HUES64 (cell line): ENCODE results near the gene BMF.

Experiments
- H3K27ac ChIP-seq: 2 replicates; pipeline ENCODE4 v1.7.0; 2013; ENCODE audit warnings: low read depth, low read length, inconsistent platforms
- H3K27me3 ChIP-seq: 2 replicates; pipeline ENCODE4 v1.6.1; 2013; ENCODE audit warnings: mild to moderate bottlenecking, low read length; ENCODE audit not compliant: insufficient read depth
- H3K36me3 ChIP-seq: 2 replicates; pipeline ENCODE4 v1.6.1; 2013; ENCODE audit warnings: mild to moderate bottlenecking, low read length; ENCODE audit not compliant: insufficient read depth
- H3K4me1 ChIP-seq: 2 replicates; pipeline ENCODE4 v1.6.1; 2013; ENCODE audit warnings: mild to moderate bottlenecking, low read length, moderate library complexity; ENCODE audit not compliant: insufficient read depth
- H3K4me3 ChIP-seq: 2 replicates; pipeline ENCODE4 v1.5.1; 2013; ENCODE audit warnings: mild to moderate bottlenecking, low read length, moderate library complexity
- H3K9ac ChIP-seq: 2 replicates; pipeline ENCODE4 v1.6.1; 2013; ENCODE audit warnings: mild to moderate bottlenecking, low read depth, low read length
- H3K9me3 ChIP-seq: 2 replicates; pipeline ENCODE4 v1.6.1; 2013; ENCODE audit warnings: low read depth, low read length; ENCODE audit not compliant: insufficient read depth
- WGBS: fragments of 150-250, 120-280 bp; methylation state at CpG from one replicate; pipeline ENCODE4 v1.1.7; 2013; ENCODE audit warnings: missing lambda C conversion rate; 5-methylcytosine and 5-hydroxymethylcytosine counted together

BMF gene

GRCh38 chr15:40092979-40093869 is 15.5 kb downstream of the BMF start:
- no peaks in the 10 kb centered on the region for H3K9me3 ChIP-seq
- WGBS, result 64% methylated on average over 20 of the region's 20 CpGs
- peak overlapping the region; percentile 27; the same call in 1 of the 2 replicates for H3K9ac ChIP-seq
- H3K27me3 ChIP-seq, result no peaks in the 10 kb centered on the region
- H3K4me1 ChIP-seq, result peaks cover 76% of the 10 kb centered on the region
- peak overlapping the region; percentile 83 for H3K27ac ChIP-seq
- no peak overlapping the region for H3K4me3 ChIP-seq
- 0 out of 2 replicates have a peak, but pooled peaks cover 6% of the 10 kb centered on the region for H3K36me3 ChIP-seq

- WGBS, result 49% methylated on average over 11 of the region's 11 CpGs
- H3K27me3 ChIP-seq, result no peaks in the 10 kb centered on the region
- H3K4me1 ChIP-seq, result peaks cover 76% of the 10 kb centered on the region
- H3K9me3 ChIP-seq, result no peaks in the 10 kb centered on the region
- peak overlapping the region; percentile 83 for H3K27ac ChIP-seq
- H3K9ac ChIP-seq, result peak overlapping the region; percentile 27; the same call in 1 of the 2 replicates
- H3K4me3 ChIP-seq, result no peak overlapping the region; the same call in 1 of the 2 replicates
- H3K36me3 ChIP-seq, result 0 out of 2 replicates have a peak, but pooled peaks cover 6% of the 10 kb centered on the region
These were observed 16.3 kb downstream of the BMF start for GRCh38 chr15:40092256-40092978.

GRCh38 chr15:40091861-40092255 is 16.8 kb downstream of the BMF start:
- Histone ChIP-seq H3K4me1 (peaks cover 77% of the 10 kb centered on the region), H3K27ac (peak overlapping the region; percentile 83; the same call in 1 of the 2 replicates), H3K27me3 (no peaks in the 10 kb centered on the region), H3K36me3 (0 out of 2 replicates have a peak, but pooled peaks cover 6% of the 10 kb centered on the region), H3K9me3 (no peaks in the 10 kb centered on the region), H3K4me3 (no peak overlapping the region; the same call in 1 of the 2 replicates), H3K9ac (peak overlapping the region; percentile 8; the same call in 1 of the 2 replicates)
- 3% methylated on average over 2 of the region's 6 CpGs for WGBS

- H3K9me3 ChIP-seq, result no peaks in the 10 kb centered on the region
- H3K4me1 ChIP-seq, result peaks cover 72% of the 10 kb centered on the region
- no peaks in the 10 kb centered on the region for H3K27me3 ChIP-seq
- no peak overlapping the region for H3K4me3 ChIP-seq
- H3K36me3 ChIP-seq, result 0 out of 2 replicates have a peak, but pooled peaks cover 6% of the 10 kb centered on the region
- peak overlapping the region; percentile 83; the same call in 1 of the 2 replicates for H3K27ac ChIP-seq
- WGBS, result 90% methylated on average over 14 of the region's 14 CpGs
- no peak overlapping the region for H3K9ac ChIP-seq
These were observed 17.8 kb downstream of the BMF start for GRCh38 chr15:40090774-40091455.

GRCh38 chr15:40088929-40089755 is 19.5 kb downstream of the BMF start:
- Histone ChIP-seq H3K4me1 (peaks cover 76% of the 10 kb centered on the region), H3K27me3 (no peaks in the 10 kb centered on the region), H3K27ac (peak overlapping the region; percentile 71; the same call in 1 of the 2 replicates), H3K36me3 (0 out of 2 replicates have a peak, but pooled peaks cover 6% of the 10 kb centered on the region), H3K4me3 (peak overlapping the region; percentile 22; the same call in 1 of the 2 replicates), H3K9ac (peak overlapping the region; percentile 11; the same call in 1 of the 2 replicates), H3K9me3 (no peaks in the 10 kb centered on the region)
- WGBS, result 37% methylated on average over 5 of the region's 7 CpGs

- Histone ChIP-seq H3K9me3 (no peaks in the 10 kb centered on the region), H3K9ac (peak overlapping the region; percentile 11; the same call in 1 of the 2 replicates), H3K36me3 (0 out of 2 replicates have a peak, but pooled peaks cover 6% of the 10 kb centered on the region), H3K4me3 (no peak overlapping the region), H3K27ac (peak overlapping the region; percentile 70), H3K27me3 (no peaks in the 10 kb centered on the region), H3K4me1 (peaks cover 69% of the 10 kb centered on the region)
- WGBS, result 54% methylated on average over 9 of the region's 9 CpGs
These were observed 20.4 kb downstream of the BMF start for GRCh38 chr15:40087991-40088928.

GRCh38 chr15:40087068-40087810 is 21.4 kb downstream of the BMF start:
- no peak overlapping the region for H3K27ac ChIP-seq
- H3K4me3 ChIP-seq, result no peak overlapping the region
- peaks cover 66% of the 10 kb centered on the region for H3K4me1 ChIP-seq
- H3K9me3 ChIP-seq, result no peaks in the 10 kb centered on the region
- 35% methylated on average over 14 of the region's 14 CpGs for WGBS
- 0 out of 2 replicates have a peak, but pooled peaks cover 6% of the 10 kb centered on the region for H3K36me3 ChIP-seq
- peaks cover 7% of the 10 kb centered on the region for H3K27me3 ChIP-seq
- no peak overlapping the region for H3K9ac ChIP-seq

GRCh38 chr15:40085266-40085665 is 23.4 kb downstream of the BMF start:
- no peak overlapping the region for H3K4me3 ChIP-seq
- H3K9me3 ChIP-seq, result no peaks in the 10 kb centered on the region
- WGBS, result 65% methylated on average over 10 of the region's 10 CpGs
- H3K9ac ChIP-seq, result no peak overlapping the region
- no peak overlapping the region for H3K27ac ChIP-seq
- H3K4me1 ChIP-seq, result peaks cover 64% of the 10 kb centered on the region
- H3K36me3 ChIP-seq, result no peaks in the 10 kb centered on the region
- peaks cover 17% of the 10 kb centered on the region for H3K27me3 ChIP-seq

- H3K4me3 ChIP-seq, result no peak overlapping the region
- peaks cover 58% of the 10 kb centered on the region for H3K4me1 ChIP-seq
- peaks cover 19% of the 10 kb centered on the region for H3K27me3 ChIP-seq
- H3K36me3 ChIP-seq, result no peaks in the 10 kb centered on the region
- 92% methylated on average over 9 of the region's 9 CpGs for WGBS
- no peak overlapping the region for H3K27ac ChIP-seq
- no peak overlapping the region for H3K9ac ChIP-seq
- H3K9me3 ChIP-seq, result no peaks in the 10 kb centered on the region
These were observed 24.0 kb downstream of the BMF start for GRCh38 chr15:40084650-40085049.
